Parathyroid adenoma (tissue), 2 donors: ENCODE results near the gene EIF2B2.

Experiments used
- H2AFZ ChIP-seq: fragments of 300-600 bp; sonication (generic); one replicate; pipeline ENCODE4 v1.7.0; 2017; ENCODE audit warnings: antibody characterized with exemption, mild to moderate bottlenecking
- H3K27ac ChIP-seq: fragments of 300-600 bp; sonication (generic); one replicate; pipeline ENCODE4 v1.7.0; 2017
- H3K27me3 ChIP-seq: fragments of 300-600 bp; sonication (generic); one replicate; pipeline ENCODE4 v1.7.0; 2017; ENCODE audit warnings: low read length; ENCODE audit not compliant: control insufficient read depth, insufficient read depth
- H3K36me3 ChIP-seq: fragments of 300-600 bp; sonication (generic); one replicate; pipeline ENCODE4 v1.7.0; 2017; ENCODE audit warnings: low read length; ENCODE audit not compliant: control insufficient read depth, insufficient read depth
- H3K4me1 ChIP-seq: fragments of 300-600 bp; sonication (generic); one replicate; pipeline ENCODE4 v1.7.0; 2017; ENCODE audit warnings: control low read depth
- H3K4me2 ChIP-seq: fragments of 300-600 bp; sonication (generic); one replicate; pipeline ENCODE4 v1.7.0; 2017; ENCODE audit warnings: low read length
- H3K4me3 ChIP-seq: fragments of 300-600 bp; sonication (generic); one replicate; pipeline ENCODE4 v1.7.0; 2017; ENCODE audit warnings: low read depth, low read length
- H3K79me2 ChIP-seq: fragments of 300-600 bp; sonication (generic); one replicate; pipeline ENCODE4 v1.7.0; 2017; ENCODE audit warnings: control low read depth
- H3K9ac ChIP-seq: fragments of 300-600 bp; sonication (generic); one replicate; pipeline ENCODE4 v1.7.0; 2017; ENCODE audit warnings: mild to moderate bottlenecking
- H3K9me3 ChIP-seq: fragments of 300-600 bp; sonication (generic); one replicate; pipeline ENCODE4 v1.7.0; 2017; ENCODE audit warnings: low read length; ENCODE audit not compliant: control insufficient read depth
- CTCF ChIP-seq: fragments of 300-600 bp; sonication (generic); IDR thresholded peaks from one replicate; pipeline ENCODE4 v1.7.0; 2017; ENCODE audit warnings: antibody characterized with exemption, mild to moderate bottlenecking
- donor health status: primary hyperparathyroidism.

EIF2B2 gene

DNA sequence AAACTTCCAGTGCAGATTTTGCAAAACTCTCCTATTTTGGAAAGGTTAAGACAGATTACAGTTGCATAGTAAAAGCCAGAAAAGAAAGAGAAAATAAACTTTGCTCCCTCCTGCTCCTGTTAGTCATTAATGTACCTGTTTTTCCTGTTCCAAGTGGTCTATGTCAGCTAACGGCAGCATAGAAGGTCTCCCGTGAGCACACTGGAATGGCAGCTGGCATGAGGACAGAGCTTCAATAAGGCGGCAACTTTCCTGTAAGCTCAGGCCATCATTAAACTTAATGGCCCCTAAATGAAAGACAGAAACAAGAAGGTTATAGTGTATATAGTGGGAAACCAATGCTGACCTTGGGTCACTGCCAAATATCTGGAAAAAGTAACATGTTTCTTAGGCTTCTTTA is 16.0 kb downstream of the EIF2B2 start:
- H3K27ac ChIP-seq, result no peak overlapping the region
- H3K27me3 ChIP-seq, result no peaks in the 10 kb centered on the region
- TF ChIP-seq CTCF, result no peak
- H3K4me1 ChIP-seq, result no peaks in the 10 kb centered on the region
- H3K9ac ChIP-seq, result no peak overlapping the region
- no peak overlapping the region for H3K4me2 ChIP-seq
- H3K36me3 ChIP-seq, result no peaks in the 10 kb centered on the region
- H3K79me2 ChIP-seq, result no peaks in the 10 kb centered on the region
- no peak overlapping the region for H3K4me3 ChIP-seq
- no peak overlapping the region for H2AFZ ChIP-seq
- H3K9me3 ChIP-seq, result no peaks in the 10 kb centered on the region

- Histone ChIP-seq H3K27ac (no peak overlapping the region), H3K4me1 (no peaks in the 10 kb centered on the region), H3K4me2 (no peak overlapping the region), H3K27me3 (no peaks in the 10 kb centered on the region), H3K79me2 (peaks cover 2% of the 10 kb centered on the region), H2AFZ (no peak overlapping the region), H3K9ac (no peak overlapping the region), H3K36me3 (no peaks in the 10 kb centered on the region), H3K4me3 (no peak overlapping the region), H3K9me3 (no peaks in the 10 kb centered on the region)
- peak; percentile 31 for TF ChIP-seq CTCF
These were observed 19.9 kb downstream of the EIF2B2 start for GRCh38 chr14:75022655-75023054.

GRCh38 chr14:75023108-75023507 is 20.4 kb downstream of the EIF2B2 start:
- no peak for TF ChIP-seq CTCF
- H3K4me3 ChIP-seq, result no peak overlapping the region
- H3K4me2 ChIP-seq, result no peak overlapping the region
- H3K27ac ChIP-seq, result no peak overlapping the region
- peaks cover 2% of the 10 kb centered on the region for H3K79me2 ChIP-seq
- no peaks in the 10 kb centered on the region for H3K27me3 ChIP-seq
- no peak overlapping the region for H2AFZ ChIP-seq
- no peak overlapping the region for H3K9ac ChIP-seq
- no peaks in the 10 kb centered on the region for H3K36me3 ChIP-seq
- no peaks in the 10 kb centered on the region for H3K4me1 ChIP-seq
- H3K9me3 ChIP-seq, result no peaks in the 10 kb centered on the region

DNA sequence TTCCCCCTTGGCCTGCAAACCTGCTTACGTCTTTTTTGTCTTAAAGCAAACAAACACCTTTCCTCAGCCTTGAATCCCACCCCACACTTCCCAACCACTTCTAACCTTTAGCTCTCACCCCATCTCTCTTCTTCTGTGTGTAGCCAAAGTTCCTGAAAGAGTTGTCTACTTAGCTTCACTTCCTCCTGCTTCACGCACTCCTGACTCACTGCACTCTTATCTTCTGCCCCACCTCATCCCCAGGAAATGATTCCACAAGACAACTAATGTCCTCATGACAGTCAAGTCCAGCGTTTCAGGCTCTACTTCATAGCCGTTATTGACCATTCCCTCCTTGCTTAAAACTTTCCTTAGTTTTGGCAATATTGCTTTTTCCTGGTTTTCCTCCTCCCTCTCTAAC is 22.4 kb downstream of the EIF2B2 start:
- TF ChIP-seq CTCF, result no peak
- H3K4me2 ChIP-seq, result no peak overlapping the region
- no peaks in the 10 kb centered on the region for H3K27me3 ChIP-seq
- no peak overlapping the region for H3K4me3 ChIP-seq
- peaks cover 2% of the 10 kb centered on the region for H3K79me2 ChIP-seq
- H2AFZ ChIP-seq, result no peak overlapping the region
- no peak overlapping the region for H3K27ac ChIP-seq
- no peaks in the 10 kb centered on the region for H3K4me1 ChIP-seq
- no peaks in the 10 kb centered on the region for H3K36me3 ChIP-seq
- no peaks in the 10 kb centered on the region for H3K9me3 ChIP-seq
- H3K9ac ChIP-seq, result no peak overlapping the region

GRCh38 chr14:75025876-75026275 is 23.2 kb downstream of the EIF2B2 start:
- H3K4me3 ChIP-seq, result no peak overlapping the region
- TF ChIP-seq CTCF, result no peak
- H3K27me3 ChIP-seq, result no peaks in the 10 kb centered on the region
- H3K4me2 ChIP-seq, result no peak overlapping the region
- H3K27ac ChIP-seq, result no peak overlapping the region
- no peak overlapping the region for H3K9ac ChIP-seq
- peaks cover 2% of the 10 kb centered on the region for H3K79me2 ChIP-seq
- no peaks in the 10 kb centered on the region for H3K9me3 ChIP-seq
- no peaks in the 10 kb centered on the region for H3K36me3 ChIP-seq
- H3K4me1 ChIP-seq, result no peaks in the 10 kb centered on the region
- H2AFZ ChIP-seq, result no peak overlapping the region
